Measurements from ENCODE around the gene SPTSSB.

The SPTSSB gene

GRCh38 chr3:161405087-161405486 lies 33.8 kb upstream of the SPTSSB start:
- no peak overlapping the region for H3K4me3 ChIP-seq (replicated peaks in 1 of 2; ENCODE audit: low read depth in 2 of 2, low read length in 2 of 2)
- no peak for DNase-seq (ENCODE audit: low read depth in 2 of 2)
- TF ChIP-seq, protein P1, sequence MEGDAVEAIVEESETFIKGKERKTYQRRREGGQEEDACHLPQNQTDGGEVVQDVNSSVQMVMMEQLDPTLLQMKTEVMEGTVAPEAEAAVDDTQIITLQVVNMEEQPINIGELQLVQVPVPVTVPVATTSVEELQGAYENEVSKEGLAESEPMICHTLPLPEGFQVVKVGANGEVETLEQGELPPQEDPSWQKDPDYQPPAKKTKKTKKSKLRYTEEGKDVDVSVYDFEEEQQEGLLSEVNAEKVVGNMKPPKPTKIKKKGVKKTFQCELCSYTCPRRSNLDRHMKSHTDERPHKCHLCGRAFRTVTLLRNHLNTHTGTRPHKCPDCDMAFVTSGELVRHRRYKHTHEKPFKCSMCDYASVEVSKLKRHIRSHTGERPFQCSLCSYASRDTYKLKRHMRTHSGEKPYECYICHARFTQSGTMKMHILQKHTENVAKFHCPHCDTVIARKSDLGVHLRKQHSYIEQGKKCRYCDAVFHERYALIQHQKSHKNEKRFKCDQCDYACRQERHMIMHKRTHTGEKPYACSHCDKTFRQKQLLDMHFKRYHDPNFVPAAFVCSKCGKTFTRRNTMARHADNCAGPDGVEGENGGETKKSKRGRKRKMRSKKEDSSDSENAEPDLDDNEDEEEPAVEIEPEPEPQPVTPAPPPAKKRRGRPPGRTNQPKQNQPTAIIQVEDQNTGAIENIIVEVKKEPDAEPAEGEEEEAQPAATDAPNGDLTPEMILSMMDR (IDR thresholded peaks at IDR 0.05; ENCODE audit: low read depth, low read length) = no peak

GRCh38 chr3:161403251-161403650 lies 31.9 kb upstream of the SPTSSB start:
- H3K4me3 ChIP-seq (replicated peaks in 1 of 2; ENCODE audit: low read depth in 2 of 2, low read length in 2 of 2) = no peak overlapping the region
- TF ChIP-seq, protein P1 (IDR thresholded peaks at IDR 0.05; ENCODE audit: low read depth, low read length) = no peak
- DNase-seq (ENCODE audit: low read depth in 2 of 2) = peak; percentile 6 to 42

GRCh38 chr3:161401389-161401788 lies 30.1 kb upstream of the SPTSSB start:
- TF ChIP-seq, protein P1 (IDR thresholded peaks at IDR 0.05; ENCODE audit: low read depth, low read length) = no peak
- DNase-seq (ENCODE audit: low read depth in 2 of 2) = peak in 1 of 2 donors; percentile 5

DNA sequence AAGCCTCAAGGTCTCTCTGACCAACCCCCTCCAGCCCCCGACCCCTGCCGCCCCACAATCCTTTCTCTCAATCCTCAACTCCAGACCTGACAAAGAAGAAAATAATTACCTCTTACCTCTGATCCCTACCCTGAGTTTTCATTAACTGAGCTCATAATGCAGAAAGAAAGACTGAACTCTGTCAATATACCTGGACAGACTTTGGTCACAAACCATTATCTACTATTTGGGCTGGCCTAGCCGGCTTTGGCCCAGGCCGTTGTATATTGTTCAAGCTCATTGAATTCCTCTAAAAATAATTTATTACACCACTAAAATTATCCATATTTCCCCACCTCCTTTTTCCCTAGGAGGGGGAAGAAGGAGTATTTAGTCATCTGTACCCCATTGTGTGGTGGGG lies 29.3 kb upstream of the SPTSSB start:
- TF ChIP-seq, protein P1 (IDR thresholded peaks at IDR 0.05; ENCODE audit: low read depth, low read length) = no peak
- H3K4me3 ChIP-seq (replicated peaks in 1 of 2; ENCODE audit: low read depth in 2 of 2, low read length in 2 of 2) = no peak overlapping the region
- DNase-seq (ENCODE audit: low read depth in 2 of 2) = no peak

More at GRCh38 chr3:161401389-161401788, 30.1 kb upstream of the SPTSSB start:
- H3K4me3 ChIP-seq (replicated peaks in 1 of 2; ENCODE audit: low read depth in 2 of 2, low read length in 2 of 2) = no peak overlapping the region

DNA sequence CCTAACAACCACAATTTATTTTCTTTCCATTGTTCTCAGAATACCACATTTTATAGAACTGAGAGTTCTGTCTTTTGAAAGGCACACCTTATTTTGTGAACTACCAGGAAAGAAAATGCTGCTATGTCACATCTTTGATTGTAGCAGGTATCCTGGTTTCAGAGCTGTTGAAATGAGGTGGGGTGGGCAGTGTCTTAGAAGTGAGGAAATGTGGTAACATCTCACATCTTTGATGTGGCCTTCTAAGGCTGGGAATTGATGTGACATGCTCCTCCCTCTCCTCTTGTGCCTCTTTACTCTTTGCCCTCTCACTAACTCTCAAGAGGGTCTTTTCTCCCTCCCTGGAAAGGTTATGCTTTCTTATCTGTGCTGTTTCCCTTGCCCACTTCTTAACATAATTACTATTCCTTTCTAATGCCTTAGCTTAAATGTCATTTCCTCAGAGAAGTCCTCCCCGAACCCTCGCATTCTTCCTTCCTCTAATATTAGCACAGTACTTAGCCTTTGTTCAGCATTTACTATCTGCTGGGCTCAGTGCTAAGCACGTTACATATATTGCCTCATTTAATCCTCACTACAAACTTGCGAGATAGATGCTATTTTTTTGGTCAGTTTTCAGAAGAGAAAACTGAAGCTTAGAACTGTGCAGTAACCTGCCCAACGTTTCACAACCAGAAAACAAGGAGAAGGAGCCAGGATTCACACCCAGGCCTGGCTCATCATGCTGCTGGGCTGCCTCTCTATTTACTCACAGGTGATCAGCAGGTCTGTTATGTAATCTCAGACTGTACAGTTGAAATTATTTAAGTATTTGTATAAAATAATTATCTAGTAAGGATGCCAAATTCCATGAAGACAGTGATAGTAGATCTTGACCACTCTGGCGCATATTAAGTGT lies 24.0 kb upstream of the SPTSSB start:
- no peak for DNase-seq (ENCODE audit: low read depth in 2 of 2)
- TF ChIP-seq, protein P1 (IDR thresholded peaks at IDR 0.05; ENCODE audit: low read depth, low read length) = no peak
- H3K4me3 ChIP-seq (replicated peaks in 1 of 2; ENCODE audit: low read depth in 2 of 2, low read length in 2 of 2) = no peak overlapping the region

DNA sequence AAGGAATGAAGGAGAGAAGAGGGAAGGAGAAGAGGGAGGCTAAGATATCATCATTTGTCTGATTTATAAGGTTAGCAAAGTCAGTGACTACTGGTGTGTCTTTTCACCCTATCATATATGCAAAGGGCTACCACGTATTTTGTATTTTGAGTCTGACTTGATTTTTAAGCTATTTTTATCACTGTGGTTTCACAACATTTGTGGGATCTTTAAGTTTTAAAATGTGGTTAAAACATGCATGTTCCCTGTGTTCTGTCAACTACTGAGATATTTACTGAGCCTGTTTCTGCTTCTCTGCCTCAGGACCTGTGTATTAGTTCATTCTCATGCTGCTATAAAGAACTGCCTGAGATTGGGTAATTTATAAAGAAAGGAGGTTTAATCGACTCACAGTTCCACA lies 22.5 kb upstream of the SPTSSB start:
- TF ChIP-seq, protein P1 (IDR thresholded peaks at IDR 0.05; ENCODE audit: low read depth, low read length) = no peak
- no peak overlapping the region for H3K4me3 ChIP-seq (replicated peaks in 1 of 2; ENCODE audit: low read depth in 2 of 2, low read length in 2 of 2)
- no peak for DNase-seq (ENCODE audit: low read depth in 2 of 2)

Measured in cardiac fibroblast (primary cell).